Endothelial cell of umbilical vein (primary cell): ENCODE data around the gene TLR9. TPM values are rescaled to one million over a fixed set of nuclear protein-coding genes. Genes with fewer than 3 reads are reported as not detected.

Source experiments
- BruUV-seq: library from RNA; stranded (reverse); fragments of 400-500 nt; replicated peaks from 2 replicates; lab custom pipeline; 2021; lab: Mats Ljungman, UMichigan
- CTCF ChIA-PET: fragments of 300-600, 350-600 bp; sonication (Branson Sonifier 250); formaldehyde crosslinking; loops from one replicate; lab custom pipeline; 2021; ENCODE audit warnings: antibody characterized with exemption, inconsistent platforms; lab: Charles Lee
- POLR2A ChIA-PET: fragments of 300-600, 350-600 bp; sonication (Branson Sonifier 250); formaldehyde crosslinking; loops from one replicate; lab custom pipeline; 2021; ENCODE audit warnings: antibody characterized with exemption, inconsistent platforms; lab: Charles Lee
- DNase-seq: peaks from one replicate; pipeline ENCODE4 v3.0.0-alpha.2; 2011; ENCODE audit warnings: low read depth, low spot score
- FAIRE-seq: peaks from 2 replicates; lab custom pipeline; 2011; peaks lifted over from hg19 to GRCh38; lab: Jason Lieb, UNC
- H2AFZ ChIP-seq: 2 replicates; pipeline ENCODE4 v1.6.0; 2012; ENCODE audit warnings: low read depth, low read length, control low read depth, inconsistent platforms
- H3K27ac ChIP-seq: 2 replicates; pipeline ENCODE4 v1.5.1; 2011; ENCODE audit warnings: low read depth, mild to moderate bottlenecking, control low read depth, low read length, moderate library complexity; ENCODE audit not compliant: insufficient read depth
- H3K27me3 ChIP-seq, 2 experiments: 2 replicates each; pipeline versions ENCODE4 v1.6.0 to v1.6.1; 2011; ENCODE audit warnings: low read length in 2 of 2, mixed read lengths in 1 of 2; ENCODE audit not compliant: control insufficient read depth in 2 of 2, insufficient read depth in 2 of 2
- H3K36me3 ChIP-seq, 2 experiments: 2 replicates in 1 of 2; 3 replicates in 1 of 2; pipeline ENCODE4 v1.5.1; 2011; ENCODE audit warnings: low read length in 2 of 2, mild to moderate bottlenecking in 1 of 2, moderate library complexity in 1 of 2; ENCODE audit not compliant: control insufficient read depth in 2 of 2, insufficient read depth in 2 of 2; ENCODE audit errors: extremely low read depth in 1 of 2
- H3K4me1 ChIP-seq: 3 replicates; pipeline ENCODE4 v1.5.1; 2011; ENCODE audit warnings: mild to moderate bottlenecking, low read length; ENCODE audit not compliant: control insufficient read depth, insufficient read depth; ENCODE audit errors: extremely low read depth
- H3K4me2 ChIP-seq: 2 replicates; pipeline ENCODE4 v1.6.1; 2011; ENCODE audit warnings: low read length, control low read depth, mixed read lengths; ENCODE audit not compliant: insufficient read depth
- H3K4me3 ChIP-seq, 3 experiments: fragments of 200-600 bp in 1 of 3; sonication (generic), shearing (Covaris generic) in 1 of 3; replicated peaks in 1 of 3; 2 replicates each; pipeline ENCODE4 v1.5.1; 2011 to 2016; ENCODE audit warnings: control low read depth in 3 of 3, low read length in 3 of 3, mild to moderate bottlenecking in 2 of 3, inconsistent platforms in 1 of 3, low read depth in 1 of 3, moderate library complexity in 1 of 3; ENCODE audit not compliant: insufficient read depth in 1 of 3
- H3K79me2 ChIP-seq: 2 replicates; pipeline ENCODE4 v1.6.0; 2012; ENCODE audit warnings: low read length, inconsistent platforms; ENCODE audit not compliant: control insufficient read depth, insufficient read depth
- H3K9ac ChIP-seq: replicated peaks from 2 replicates; pipeline ENCODE3; 2011; ENCODE audit warnings: low read length, control low read depth; ENCODE audit not compliant: insufficient read depth; ENCODE audit errors: extremely low read depth
- H3K9me1 ChIP-seq: replicated peaks from 3 replicates; pipeline ENCODE4 v1.6.0; 2011; ENCODE audit warnings: mild to moderate bottlenecking, low read length; ENCODE audit not compliant: control insufficient read depth, insufficient read depth; ENCODE audit errors: extremely low read depth
- H3K9me3 ChIP-seq: replicated peaks from 2 replicates; pipeline ENCODE4 v1.5.1; 2012; ENCODE audit warnings: low read length, inconsistent platforms; ENCODE audit not compliant: control insufficient read depth, insufficient read depth
- H4K20me1 ChIP-seq: replicated peaks from 2 replicates; pipeline ENCODE3; 2011; ENCODE audit warnings: mild to moderate bottlenecking, low read length; ENCODE audit not compliant: control insufficient read depth, insufficient read depth; ENCODE audit errors: extremely low read depth
- EZH2 ChIP-seq: IDR thresholded peaks from 2 replicates; pipeline ENCODE4 v1.6.1; 2012; ENCODE audit warnings: borderline replicate concordance, low read depth, mild to moderate bottlenecking, moderate library complexity, low read length, inconsistent platforms; ENCODE audit not compliant: severe bottlenecking
- FOS ChIP-seq: IDR thresholded peaks from 2 replicates; pipeline ENCODE4 v1.6.1; 2011; ENCODE audit warnings: mild to moderate bottlenecking, low read length, moderate library complexity, borderline replicate concordance; ENCODE audit not compliant: insufficient read depth
- GATA2 ChIP-seq: IDR thresholded peaks from 2 replicates; pipeline ENCODE4 v1.7.0; 2011; ENCODE audit warnings: low read depth, mild to moderate bottlenecking, moderate library complexity, mixed read lengths, low read length; ENCODE audit not compliant: insufficient read length, insufficient read depth
- JUN ChIP-seq: IDR thresholded peaks from 2 replicates; pipeline ENCODE4 v1.6.1; 2011; ENCODE audit warnings: borderline replicate concordance, low read depth; ENCODE audit not compliant: insufficient read length, insufficient read depth
- MYC ChIP-seq: IDR thresholded peaks from one replicate; pipeline ENCODE4 v1.6.1; 2011; ENCODE audit warnings: mild to moderate bottlenecking, low read depth, low read length
- POLR2A ChIP-seq: IDR thresholded peaks from 2 replicates; pipeline ENCODE4 v1.6.1; 2012; ENCODE audit warnings: low read depth, mild to moderate bottlenecking, control low read depth, low read length
- POLR2AphosphoS5 ChIP-seq: IDR thresholded peaks from 2 replicates; pipeline ENCODE4 v1.6.1; 2012; ENCODE audit warnings: low read depth, mild to moderate bottlenecking, control low read depth, low read length, moderate library complexity; ENCODE audit not compliant: insufficient read depth
- dilution Hi-C: fragments of 300-500 bp; cut with MboI; formaldehyde crosslinking; loops from one replicate; pipeline ENCODE4 v1.15.0; 2019; ENCODE audit warnings: low sequenced_read_pairs; ENCODE audit not compliant: extremely low pct_ligation_motif_present
- intact Hi-C: fragments of 100-400 bp; cut with micrococcal nuclease; formaldehyde crosslinking; loops from one replicate; pipeline ENCODE4 v1.10.0; 2022
- polyA plus RNA-seq, 4 experiments: library from polyadenylated mRNA; depleted of rRNA in 3 of 4; stranded (reverse) in 3 of 4; unstranded in 1 of 4; fragments of >200 nt; gene quantifications; 2 replicates each; pipeline versions ENCODE4 v1.2.1 to v1.2.3, GENCODE V29; 2011 to 2012; ENCODE audit warnings: missing spikeins in 1 of 4
- total RNA-seq: library from RNA; stranded (reverse); gene quantifications from 2 replicates; pipeline ENCODE4 v1.2.3, GENCODE V29; 2021
- TF ChIP-seq, protein P1 (sequence below), 2 donors: IDR thresholded peaks; 1 replicate in 1 of 2; 2 replicates in 1 of 2; pipeline ENCODE4 v1.5.1; 2011; ENCODE audit warnings: low read length in 2 of 2, mild to moderate bottlenecking in 2 of 2, moderate library complexity in 2 of 2, control low read depth in 1 of 2, inconsistent platforms in 1 of 2, low read depth in 1 of 2; ENCODE audit not compliant: insufficient read depth in 1 of 2; ENCODE audit errors: extremely low read depth in 1 of 2
- TF ChIP-seq, protein P2 (sequence below): IDR thresholded peaks from 2 replicates; pipeline ENCODE4 v1.6.1; 2011; ENCODE audit not compliant: insufficient read depth, insufficient read length

The TLR9 gene
- total and polyA plus RNA-seq, 2 donors (not counting 3 experiments of a cell fraction or from before 2014, with no cell fraction given), result not detected

DNA sequence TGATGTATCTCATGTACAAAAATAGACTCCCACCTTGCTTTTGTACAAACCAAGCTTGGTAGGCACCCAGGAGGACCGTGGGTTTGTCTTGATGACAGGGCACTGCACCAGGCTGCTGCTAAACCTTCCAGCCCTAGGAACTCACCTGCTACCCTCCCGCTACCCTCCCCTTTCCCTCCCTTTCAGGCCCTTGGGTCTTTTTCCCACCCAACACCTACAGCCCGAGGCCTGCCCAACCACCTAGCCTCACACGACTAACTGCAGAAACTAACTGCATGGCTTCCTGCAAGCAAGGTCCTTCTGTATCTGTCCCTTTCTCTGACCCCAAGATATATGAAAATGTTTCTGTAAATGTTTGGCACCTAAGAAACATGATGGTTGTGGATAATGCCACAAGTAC is 31.2 kb upstream of the TLR9 start:
- Histone ChIP-seq H3K4me3 (no peak overlapping the region), H3K36me3 (peaks cover 37 to 51% of the 10 kb centered on the region in 2 experiments), H2AFZ (no peak overlapping the region), H3K27ac (no peak overlapping the region), H3K27me3 (no peaks in the 10 kb centered on the region), H4K20me1 (no peaks in the 10 kb centered on the region), H3K79me2 (peaks cover 34% of the 10 kb centered on the region), H3K9ac (no peak overlapping the region), H3K4me1 (peaks cover 18% of the 10 kb centered on the region), H3K4me2 (no peak overlapping the region), H3K9me3 (no peaks in the 10 kb centered on the region), H3K9me1 (no peaks in the 10 kb centered on the region)
- ChIA-PET POLR2A (no interaction called here), CTCF (interaction anchor here (0.9 kb wide), 1 partner anchor 13 kb away, joined by 3 read pairs; no protein-coding TSS in a partner anchor)
- dilution Hi-C loops, result no loop called here
- no peak for TF ChIP-seq POLR2A
- TF ChIP-seq POLR2AphosphoS5, result no peak
- TF ChIP-seq JUN, result no peak
- TF ChIP-seq FOS, result no peak
- no peak for TF ChIP-seq MYC
- TF ChIP-seq, protein P1, sequence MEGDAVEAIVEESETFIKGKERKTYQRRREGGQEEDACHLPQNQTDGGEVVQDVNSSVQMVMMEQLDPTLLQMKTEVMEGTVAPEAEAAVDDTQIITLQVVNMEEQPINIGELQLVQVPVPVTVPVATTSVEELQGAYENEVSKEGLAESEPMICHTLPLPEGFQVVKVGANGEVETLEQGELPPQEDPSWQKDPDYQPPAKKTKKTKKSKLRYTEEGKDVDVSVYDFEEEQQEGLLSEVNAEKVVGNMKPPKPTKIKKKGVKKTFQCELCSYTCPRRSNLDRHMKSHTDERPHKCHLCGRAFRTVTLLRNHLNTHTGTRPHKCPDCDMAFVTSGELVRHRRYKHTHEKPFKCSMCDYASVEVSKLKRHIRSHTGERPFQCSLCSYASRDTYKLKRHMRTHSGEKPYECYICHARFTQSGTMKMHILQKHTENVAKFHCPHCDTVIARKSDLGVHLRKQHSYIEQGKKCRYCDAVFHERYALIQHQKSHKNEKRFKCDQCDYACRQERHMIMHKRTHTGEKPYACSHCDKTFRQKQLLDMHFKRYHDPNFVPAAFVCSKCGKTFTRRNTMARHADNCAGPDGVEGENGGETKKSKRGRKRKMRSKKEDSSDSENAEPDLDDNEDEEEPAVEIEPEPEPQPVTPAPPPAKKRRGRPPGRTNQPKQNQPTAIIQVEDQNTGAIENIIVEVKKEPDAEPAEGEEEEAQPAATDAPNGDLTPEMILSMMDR (IDR thresholded peaks at IDR 0.05; ENCODE audit: extremely low read depth in 1 of 2, insufficient read depth in 1 of 2, low read depth in 1 of 2, low read length in 2 of 2), result no peak
- TF ChIP-seq, protein P2, sequence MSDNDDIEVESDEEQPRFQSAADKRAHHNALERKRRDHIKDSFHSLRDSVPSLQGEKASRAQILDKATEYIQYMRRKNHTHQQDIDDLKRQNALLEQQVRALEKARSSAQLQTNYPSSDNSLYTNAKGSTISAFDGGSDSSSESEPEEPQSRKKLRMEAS, result no peak
- no peak for TF ChIP-seq EZH2
- TF ChIP-seq GATA2, result no peak
- no peak for FAIRE-seq
- no TSS peak for BruUV-seq
- no peak for DNase-seq
- intact Hi-C loops, result no loop called here
